GM23338 (cell line): ENCODE results near the gene ZNF219. TPM values are rescaled to one million over a fixed set of nuclear protein-coding genes. Genes with fewer than 3 reads are reported as not detected.
A peak's percentile ranks its signal among the peaks of the same experiment; 100 is the strongest.

Experiments
- ATAC-seq: fragments of 200-7000 bp; cut with Tn5 transposase; 3 replicates; pipeline ENCODE4 v1.9.1; 2020
- DNase-seq: peaks from one replicate; pipeline ENCODE4 v3.0.0-alpha.2; 2015; ENCODE audit warnings: low spot score
- H2AFZ ChIP-seq: fragments of 200-600 bp; sonication (generic); 2 replicates; pipeline ENCODE4 v1.8.0; 2016; ENCODE audit warnings: antibody characterized with exemption, mild to moderate bottlenecking, moderate library complexity
- H3F3A ChIP-seq: fragments of 200-600 bp; sonication (generic); replicated peaks from 2 replicates; pipeline ENCODE4 v1.8.0; 2017; ENCODE audit warnings: antibody characterized with exemption, mixed run types, low read depth
- H3K27ac ChIP-seq: fragments of 200-600 bp; sonication (generic); 2 replicates; pipeline ENCODE4 v1.6.1; 2016; ENCODE audit warnings: low read depth
- H3K27me3 ChIP-seq: fragments of 200-600 bp; sonication (generic); 2 replicates; pipeline ENCODE4 v1.8.0; 2016; ENCODE audit warnings: mild to moderate bottlenecking, mixed run types, moderate library complexity; ENCODE audit not compliant: insufficient read depth
- H3K36me3 ChIP-seq: fragments of 200-600 bp; sonication (generic); 2 replicates; pipeline ENCODE4 v1.8.0; 2016; ENCODE audit warnings: mild to moderate bottlenecking; ENCODE audit not compliant: insufficient read depth
- H3K4me1 ChIP-seq: fragments of 200-600 bp; sonication (generic); 2 replicates; pipeline ENCODE4 v1.8.0; 2016; ENCODE audit warnings: mild to moderate bottlenecking, moderate library complexity; ENCODE audit not compliant: insufficient read depth
- H3K4me2 ChIP-seq: fragments of 200-600 bp; sonication (generic); 2 replicates; pipeline ENCODE4 v1.7.1; 2017; ENCODE audit warnings: mixed run types
- H3K4me3 ChIP-seq: fragments of 200-600 bp; sonication (generic); 2 replicates; pipeline ENCODE4 v1.6.1; 2016; ENCODE audit warnings: mixed run types
- H3K79me2 ChIP-seq: fragments of 200-600 bp; sonication (generic); replicated peaks from 2 replicates; pipeline ENCODE4 v1.8.0; 2017; ENCODE audit warnings: mild to moderate bottlenecking; ENCODE audit not compliant: insufficient read depth
- H3K9me2 ChIP-seq: fragments of 200-600 bp; sonication (generic); 2 replicates; pipeline ENCODE4 v1.8.0; 2017; ENCODE audit not compliant: insufficient read depth
- H4K20me1 ChIP-seq: fragments of 200-600 bp; sonication (generic); replicated peaks from 2 replicates; pipeline ENCODE4 v1.8.0; 2017; ENCODE audit warnings: mild to moderate bottlenecking; ENCODE audit not compliant: insufficient read depth
- H3K27ac Mint-ChIP-seq: 2 replicates; pipeline ENCODE4 v1.8.0; 2020; ENCODE audit warnings: inconsistent platforms, mild to moderate bottlenecking, moderate library complexity, mixed read lengths
- H3K27me3 Mint-ChIP-seq: 3 replicates; pipeline ENCODE4 v1.8.0; 2022; ENCODE audit warnings: low read depth, mild to moderate bottlenecking, moderate library complexity, mixed read lengths, inconsistent platforms; ENCODE audit not compliant: insufficient read depth, poor library complexity
- H3K36me3 Mint-ChIP-seq: 3 replicates; pipeline ENCODE4 v1.8.0; 2021; ENCODE audit warnings: low read depth, mild to moderate bottlenecking, inconsistent platforms, moderate library complexity, mixed read lengths
- H3K4me1 Mint-ChIP-seq: 3 replicates; pipeline ENCODE4 v1.8.0; 2020; ENCODE audit warnings: mild to moderate bottlenecking, inconsistent platforms, mixed read lengths
- H3K4me3 Mint-ChIP-seq: 3 replicates; pipeline ENCODE4 v1.8.0; 2021; ENCODE audit warnings: moderate library complexity, mild to moderate bottlenecking, inconsistent platforms, mixed read lengths
- H3K9me3 Mint-ChIP-seq: 3 replicates; pipeline ENCODE4 v1.8.0; 2020; ENCODE audit warnings: moderate library complexity, mild to moderate bottlenecking, inconsistent platforms, mixed read lengths
- CREB1 ChIP-seq: fragments of 250-450 bp; sonication (Bioruptor Pico); IDR thresholded peaks from 2 replicates; pipeline ENCODE4 v1.5.0; 2020; ENCODE audit warnings: low read depth, mild to moderate bottlenecking, moderate library complexity
- EZH2 ChIP-seq: fragments of 200-600 bp; sonication (generic); IDR thresholded peaks from one replicate; pipeline ENCODE4 v1.8.0; 2017; ENCODE audit warnings: antibody characterized with exemption, mild to moderate bottlenecking, low read depth; ENCODE audit not compliant: unreplicated experiment
- EZH2phosphoT487 ChIP-seq: fragments of 200-600 bp; sonication (generic); IDR thresholded peaks from one replicate; pipeline ENCODE4 v1.8.1; 2018; ENCODE audit warnings: antibody characterized with exemption; ENCODE audit not compliant: unreplicated experiment
- JUNB ChIP-seq: IDR thresholded peaks from one replicate; pipeline ENCODE4 v1.6.1; 2016; ENCODE audit warnings: antibody characterized with exemption; ENCODE audit not compliant: unreplicated experiment
- NANOG ChIP-seq: IDR thresholded peaks from 2 replicates; pipeline ENCODE4 v1.6.1; 2016; ENCODE audit warnings: antibody characterized with exemption, borderline replicate concordance
- POLR2AphosphoS5 ChIP-seq: IDR thresholded peaks from 2 replicates; pipeline ENCODE4 v1.6.1; 2016; ENCODE audit warnings: antibody characterized with exemption, low read depth
- STAT1 ChIP-seq: IDR thresholded peaks from one replicate; pipeline ENCODE4 v1.6.1; 2016; ENCODE audit warnings: antibody characterized with exemption; ENCODE audit not compliant: unreplicated experiment
- ZNF114 ChIP-seq: fragments of 250-450 bp; sonication (Bioruptor Pico); IDR thresholded peaks from 2 replicates; pipeline ENCODE4 v1.5.0; 2020; ENCODE audit warnings: mild to moderate bottlenecking, moderate library complexity
- ZNF331 ChIP-seq: fragments of 250-450 bp; sonication (Bioruptor Pico); IDR thresholded peaks from 2 replicates; pipeline ENCODE4 v1.5.0; 2020; ENCODE audit warnings: low read depth, mild to moderate bottlenecking, moderate library complexity
- polyA plus RNA-seq: library from polyadenylated mRNA; unstranded; fragments of >200 nt; fragmentation: Nextera tagmentation; extraction: Ambion mirVana; gene quantifications from 2 replicates; pipeline ENCODE4 v1.2.1, GENCODE V29; 2016
- total RNA-seq: library from RNA; depleted of rRNA; stranded (reverse); fragments of >200 nt; shearing (Covaris generic); gene quantifications from 2 replicates; pipeline ENCODE4 v1.2.3, GENCODE V29; 2014
- TF ChIP-seq, protein P1 (sequence below), 2 experiments: fragments of 200-600 bp in 1 of 2; sonication (generic) in 1 of 2; conservative IDR thresholded peaks; 2 replicates each; pipeline versions ENCODE4 v1.5.1 to v1.6.1; 2016 to 2017; ENCODE audit warnings: antibody characterized with exemption in 2 of 2, low read depth in 2 of 2, mild to moderate bottlenecking in 2 of 2, moderate library complexity in 1 of 2
- TF ChIP-seq, protein P2 (sequence below): IDR thresholded peaks from 2 replicates; pipeline ENCODE4 v1.6.1; 2016; ENCODE audit warnings: antibody characterized with exemption
- TF ChIP-seq, protein P3 (sequence below): fragments of 250-450 bp; sonication (Bioruptor Pico); IDR thresholded peaks from 2 replicates; pipeline ENCODE4 v1.5.0; 2020; ENCODE audit warnings: mild to moderate bottlenecking, moderate library complexity

ZNF219 gene
- total and polyA plus RNA-seq, 2 experiments from 2014 or later, result 37.7 to 153 TPM

DNA sequence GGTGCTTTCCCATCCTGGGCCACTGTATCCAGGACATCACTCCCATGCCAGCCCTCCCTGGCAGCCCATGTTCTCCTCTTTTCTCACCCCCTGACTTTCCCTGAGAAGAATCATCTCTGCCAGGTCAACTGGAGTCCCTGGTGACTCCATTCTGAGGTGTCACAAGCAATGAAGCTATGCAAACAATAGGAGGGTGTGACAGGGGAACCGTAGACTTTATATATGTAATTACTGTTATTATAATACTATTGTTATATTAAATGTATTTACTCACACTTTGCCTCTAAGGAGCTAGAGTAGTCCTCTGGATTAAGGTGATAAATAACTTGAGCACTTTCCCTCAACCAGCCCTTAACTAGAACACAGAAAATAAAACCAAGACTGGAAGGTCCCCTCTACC, 9.2 kb downstream of the ZNF219 start (continued):
- TF ChIP-seq, protein P1, sequence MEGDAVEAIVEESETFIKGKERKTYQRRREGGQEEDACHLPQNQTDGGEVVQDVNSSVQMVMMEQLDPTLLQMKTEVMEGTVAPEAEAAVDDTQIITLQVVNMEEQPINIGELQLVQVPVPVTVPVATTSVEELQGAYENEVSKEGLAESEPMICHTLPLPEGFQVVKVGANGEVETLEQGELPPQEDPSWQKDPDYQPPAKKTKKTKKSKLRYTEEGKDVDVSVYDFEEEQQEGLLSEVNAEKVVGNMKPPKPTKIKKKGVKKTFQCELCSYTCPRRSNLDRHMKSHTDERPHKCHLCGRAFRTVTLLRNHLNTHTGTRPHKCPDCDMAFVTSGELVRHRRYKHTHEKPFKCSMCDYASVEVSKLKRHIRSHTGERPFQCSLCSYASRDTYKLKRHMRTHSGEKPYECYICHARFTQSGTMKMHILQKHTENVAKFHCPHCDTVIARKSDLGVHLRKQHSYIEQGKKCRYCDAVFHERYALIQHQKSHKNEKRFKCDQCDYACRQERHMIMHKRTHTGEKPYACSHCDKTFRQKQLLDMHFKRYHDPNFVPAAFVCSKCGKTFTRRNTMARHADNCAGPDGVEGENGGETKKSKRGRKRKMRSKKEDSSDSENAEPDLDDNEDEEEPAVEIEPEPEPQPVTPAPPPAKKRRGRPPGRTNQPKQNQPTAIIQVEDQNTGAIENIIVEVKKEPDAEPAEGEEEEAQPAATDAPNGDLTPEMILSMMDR (conservative IDR thresholded peaks at IDR 0.05; ENCODE audit: low read depth in 2 of 2), result no peak
- TF ChIP-seq, protein P2, sequence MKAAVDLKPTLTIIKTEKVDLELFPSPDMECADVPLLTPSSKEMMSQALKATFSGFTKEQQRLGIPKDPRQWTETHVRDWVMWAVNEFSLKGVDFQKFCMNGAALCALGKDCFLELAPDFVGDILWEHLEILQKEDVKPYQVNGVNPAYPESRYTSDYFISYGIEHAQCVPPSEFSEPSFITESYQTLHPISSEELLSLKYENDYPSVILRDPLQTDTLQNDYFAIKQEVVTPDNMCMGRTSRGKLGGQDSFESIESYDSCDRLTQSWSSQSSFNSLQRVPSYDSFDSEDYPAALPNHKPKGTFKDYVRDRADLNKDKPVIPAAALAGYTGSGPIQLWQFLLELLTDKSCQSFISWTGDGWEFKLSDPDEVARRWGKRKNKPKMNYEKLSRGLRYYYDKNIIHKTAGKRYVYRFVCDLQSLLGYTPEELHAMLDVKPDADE, result no peak
- TF ChIP-seq ZNF114 (CRISPR knock-in tag) (no peak), EZH2phosphoT487 (no peak), STAT1 (no peak)

DNA sequence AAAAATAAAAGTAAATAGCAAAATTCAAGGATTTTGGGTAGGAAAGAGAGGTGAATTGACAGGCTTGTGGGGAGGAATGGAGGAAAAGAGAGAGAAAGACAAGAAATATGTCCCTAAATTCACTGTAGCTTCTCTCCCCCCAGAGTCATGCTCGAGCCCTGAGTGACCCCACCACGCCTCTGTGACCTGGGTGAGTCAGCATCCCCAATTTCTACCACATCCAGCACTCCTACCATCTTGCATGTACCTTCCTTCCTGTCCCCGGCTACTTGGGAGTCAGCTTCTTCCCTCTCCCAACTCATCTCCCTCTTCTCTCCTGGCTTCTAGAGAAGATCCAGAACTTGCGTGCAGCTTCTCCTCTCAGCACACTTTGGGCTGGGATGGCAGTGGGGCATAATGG, 9.8 kb downstream of the ZNF219 start:
- Mint-ChIP-seq H3K27me3 (peaks cover 40% of the 10 kb centered on the region), H3K9me3 (peaks cover 11% of the 10 kb centered on the region; the same call in 2 of the 3 replicates), H3K36me3 (peaks cover 88% of the 10 kb centered on the region), H3K27ac (peak overlapping the region; percentile 84; the same call in 1 of the 2 replicates), H3K4me1 (peaks cover 52% of the 10 kb centered on the region), H3K4me3 (no peak overlapping the region; the same call in 2 of the 3 replicates)
- peaks cover 20% of the 10 kb centered on the region for H3K4me1 ChIP-seq
- no peaks in the 10 kb centered on the region for H3K27me3 ChIP-seq
- ATAC-seq (no peak), DNase-seq (no peak)
- H2AFZ ChIP-seq, result no peak overlapping the region
- H3K4me3 ChIP-seq, result no peak overlapping the region
- no peaks in the 10 kb centered on the region for H3K9me2 ChIP-seq
- peaks cover 22% of the 10 kb centered on the region for H4K20me1 ChIP-seq
- H3F3A ChIP-seq, result peaks cover 36% of the 10 kb centered on the region
- peaks cover 8% of the 10 kb centered on the region for H3K79me2 ChIP-seq
- peaks cover 22% of the 10 kb centered on the region for H3K36me3 ChIP-seq
- no peak overlapping the region for H3K4me2 ChIP-seq
- no peak overlapping the region for H3K27ac ChIP-seq
- TF ChIP-seq, protein P3, sequence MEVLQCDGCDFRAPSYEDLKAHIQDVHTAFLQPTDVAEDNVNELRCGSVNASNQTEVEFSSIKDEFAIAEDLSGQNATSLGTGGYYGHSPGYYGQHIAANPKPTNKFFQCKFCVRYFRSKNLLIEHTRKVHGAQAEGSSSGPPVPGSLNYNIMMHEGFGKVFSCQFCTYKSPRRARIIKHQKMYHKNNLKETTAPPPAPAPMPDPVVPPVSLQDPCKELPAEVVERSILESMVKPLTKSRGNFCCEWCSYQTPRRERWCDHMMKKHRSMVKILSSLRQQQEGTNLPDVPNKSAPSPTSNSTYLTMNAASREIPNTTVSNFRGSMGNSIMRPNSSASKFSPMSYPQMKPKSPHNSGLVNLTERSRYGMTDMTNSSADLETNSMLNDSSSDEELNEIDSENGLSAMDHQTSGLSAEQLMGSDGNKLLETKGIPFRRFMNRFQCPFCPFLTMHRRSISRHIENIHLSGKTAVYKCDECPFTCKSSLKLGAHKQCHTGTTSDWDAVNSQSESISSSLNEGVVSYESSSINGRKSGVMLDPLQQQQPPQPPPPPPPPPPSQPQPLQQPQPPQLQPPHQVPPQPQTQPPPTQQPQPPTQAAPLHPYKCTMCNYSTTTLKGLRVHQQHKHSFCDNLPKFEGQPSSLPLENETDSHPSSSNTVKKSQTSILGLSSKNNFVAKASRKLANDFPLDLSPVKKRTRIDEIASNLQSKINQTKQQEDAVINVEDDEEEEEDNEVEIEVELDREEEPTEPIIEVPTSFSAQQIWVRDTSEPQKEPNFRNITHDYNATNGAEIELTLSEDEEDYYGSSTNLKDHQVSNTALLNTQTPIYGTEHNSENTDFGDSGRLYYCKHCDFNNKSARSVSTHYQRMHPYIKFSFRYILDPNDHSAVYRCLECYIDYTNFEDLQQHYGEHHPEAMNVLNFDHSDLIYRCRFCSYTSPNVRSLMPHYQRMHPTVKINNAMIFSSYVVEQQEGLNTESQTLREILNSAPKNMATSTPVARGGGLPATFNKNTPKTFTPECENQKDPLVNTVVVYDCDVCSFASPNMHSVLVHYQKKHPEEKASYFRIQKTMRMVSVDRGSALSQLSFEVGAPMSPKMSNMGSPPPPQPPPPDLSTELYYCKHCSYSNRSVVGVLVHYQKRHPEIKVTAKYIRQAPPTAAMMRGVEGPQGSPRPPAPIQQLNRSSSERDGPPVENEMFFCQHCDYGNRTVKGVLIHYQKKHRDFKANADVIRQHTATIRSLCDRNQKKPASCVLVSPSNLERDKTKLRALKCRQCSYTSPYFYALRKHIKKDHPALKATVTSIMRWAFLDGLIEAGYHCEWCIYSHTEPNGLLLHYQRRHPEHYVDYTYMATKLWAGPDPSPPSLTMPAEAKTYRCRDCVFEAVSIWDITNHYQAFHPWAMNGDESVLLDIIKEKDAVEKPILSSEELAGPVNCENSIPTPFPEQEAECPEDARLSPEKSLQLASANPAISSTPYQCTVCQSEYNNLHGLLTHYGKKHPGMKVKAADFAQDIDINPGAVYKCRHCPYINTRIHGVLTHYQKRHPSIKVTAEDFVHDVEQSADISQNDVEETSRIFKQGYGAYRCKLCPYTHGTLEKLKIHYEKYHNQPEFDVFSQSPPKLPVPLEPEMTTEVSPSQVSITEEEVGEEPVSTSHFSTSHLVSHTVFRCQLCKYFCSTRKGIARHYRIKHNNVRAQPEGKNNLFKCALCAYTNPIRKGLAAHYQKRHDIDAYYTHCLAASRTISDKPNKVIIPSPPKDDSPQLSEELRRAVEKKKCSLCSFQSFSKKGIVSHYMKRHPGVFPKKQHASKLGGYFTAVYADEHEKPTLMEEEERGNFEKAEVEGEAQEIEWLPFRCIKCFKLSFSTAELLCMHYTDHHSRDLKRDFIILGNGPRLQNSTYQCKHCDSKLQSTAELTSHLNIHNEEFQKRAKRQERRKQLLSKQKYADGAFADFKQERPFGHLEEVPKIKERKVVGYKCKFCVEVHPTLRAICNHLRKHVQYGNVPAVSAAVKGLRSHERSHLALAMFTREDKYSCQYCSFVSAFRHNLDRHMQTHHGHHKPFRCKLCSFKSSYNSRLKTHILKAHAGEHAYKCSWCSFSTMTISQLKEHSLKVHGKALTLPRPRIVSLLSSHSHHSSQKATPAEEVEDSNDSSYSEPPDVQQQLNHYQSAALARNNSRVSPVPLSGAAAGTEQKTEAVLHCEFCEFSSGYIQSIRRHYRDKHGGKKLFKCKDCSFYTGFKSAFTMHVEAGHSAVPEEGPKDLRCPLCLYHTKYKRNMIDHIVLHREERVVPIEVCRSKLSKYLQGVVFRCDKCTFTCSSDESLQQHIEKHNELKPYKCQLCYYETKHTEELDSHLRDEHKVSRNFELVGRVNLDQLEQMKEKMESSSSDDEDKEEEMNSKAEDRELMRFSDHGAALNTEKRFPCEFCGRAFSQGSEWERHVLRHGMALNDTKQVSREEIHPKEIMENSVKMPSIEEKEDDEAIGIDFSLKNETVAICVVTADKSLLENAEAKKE, result no peak
- TF ChIP-seq, protein P2, result no peak
- no peak for TF ChIP-seq JUNB
- no peak for TF ChIP-seq EZH2phosphoT487
- no peak for TF ChIP-seq CREB1 (CRISPR knock-in tag)
- TF ChIP-seq ZNF331 (CRISPR knock-in tag), result no peak
- no peak for TF ChIP-seq EZH2
- TF ChIP-seq POLR2AphosphoS5, result no peak
- no peak for TF ChIP-seq NANOG
